IMR-90 (cell line): ENCODE data around the gene FTO. TPM values are rescaled to one million over a fixed set of nuclear protein-coding genes. Genes with fewer than 3 reads are reported as not detected.

Experiments used
- ATAC-seq: fragments of 200-7000 bp; cut with Tn5 transposase; 2 replicates; pipeline ENCODE4 v1.9.1; 2020; ENCODE audit warnings: low read depth, mild to moderate bottlenecking, moderate library complexity
- BruUV-seq: library from RNA; stranded (reverse); fragments of 400-500 nt; replicated peaks from 2 replicates; lab custom pipeline; 2021; lab: Mats Ljungman, UMichigan
- CTCF ChIA-PET: fragments of 300-600 bp; formaldehyde crosslinking; extraction: SDS; loops from one replicate; lab custom pipeline; 2021; ENCODE audit warnings: antibody characterized with exemption; lab: Yijun Ruan, JAX
- POLR2A ChIA-PET: fragments of 300-600 bp; sonication (Branson Sonifier 250); formaldehyde crosslinking; loops from one replicate; lab custom pipeline; 2022; ENCODE audit warnings: antibody characterized with exemption; ENCODE audit not compliant: unreplicated experiment; lab: Charles Lee
- DNase-seq: peaks from one replicate; pipeline ENCODE4 v3.0.0; 2013
- H2AFZ ChIP-seq: replicated peaks from 2 replicates; pipeline ENCODE3; 2013; ENCODE audit warnings: low read length, mild to moderate bottlenecking; ENCODE audit not compliant: poor library complexity
- H2AK5ac ChIP-seq: 2 replicates; pipeline ENCODE4 v1.6.1; 2013; ENCODE audit warnings: low read depth, low read length, inconsistent platforms
- H2AK9ac ChIP-seq: replicated peaks from 2 replicates; pipeline ENCODE3; 2013; ENCODE audit warnings: mild to moderate bottlenecking, low read depth, low read length, moderate library complexity; ENCODE audit not compliant: poor library complexity
- H2BK120ac ChIP-seq: 2 replicates; pipeline ENCODE4 v1.6.1; 2013; ENCODE audit warnings: low read depth, low read length, inconsistent platforms
- H2BK15ac ChIP-seq: 3 replicates; pipeline ENCODE4 v1.6.1; 2013; ENCODE audit warnings: low read depth, low read length, inconsistent platforms
- H2BK20ac ChIP-seq: 2 replicates; pipeline ENCODE4 v1.6.1; 2013; ENCODE audit warnings: low read depth, mild to moderate bottlenecking, inconsistent platforms, low read length, moderate library complexity
- H2BK5ac ChIP-seq: 2 replicates; pipeline ENCODE4 v1.6.1; 2013; ENCODE audit warnings: mild to moderate bottlenecking, low read depth, low read length, inconsistent platforms; ENCODE audit not compliant: poor library complexity, severe bottlenecking
- H3K14ac ChIP-seq: replicated peaks from 2 replicates; pipeline ENCODE4 v1.6.1; 2013; ENCODE audit warnings: low read depth, low read length, inconsistent platforms
- H3K18ac ChIP-seq: 2 replicates; pipeline ENCODE4 v1.6.1; 2013; ENCODE audit warnings: low read depth, low read length, control low read depth
- H3K23ac ChIP-seq: 2 replicates; pipeline ENCODE4 v1.6.1; 2013; ENCODE audit warnings: low read depth, low read length, inconsistent platforms
- H3K27ac ChIP-seq: 2 replicates; pipeline ENCODE4 v1.5.1; 2013; ENCODE audit warnings: mild to moderate bottlenecking, control low read depth, low read length; ENCODE audit not compliant: insufficient read depth
- H3K27me3 ChIP-seq: 2 replicates; pipeline ENCODE4 v1.6.1; 2013; ENCODE audit warnings: low read length; ENCODE audit not compliant: control insufficient read depth, insufficient read depth
- H3K36me3 ChIP-seq: 2 replicates; pipeline ENCODE4 v1.6.1; 2013; ENCODE audit warnings: low read length, mixed read lengths; ENCODE audit not compliant: control insufficient read depth, insufficient read depth
- H3K4ac ChIP-seq: 2 replicates; pipeline ENCODE4 v1.6.1; 2013; ENCODE audit warnings: low read depth, low read length, inconsistent platforms
- H3K4me1 ChIP-seq: 2 replicates; pipeline ENCODE4 v1.6.1; 2013; ENCODE audit warnings: low read length, mixed read lengths; ENCODE audit not compliant: control insufficient read depth, insufficient read depth
- H3K4me2 ChIP-seq: 2 replicates; pipeline ENCODE4 v1.6.1; 2013; ENCODE audit warnings: low read depth, mild to moderate bottlenecking, control low read depth, low read length, moderate library complexity
- H3K4me3 ChIP-seq: 2 replicates; pipeline ENCODE4 v1.5.1; 2013; ENCODE audit warnings: low read depth, mild to moderate bottlenecking, control low read depth, low read length, moderate library complexity; ENCODE audit not compliant: insufficient read depth
- H3K56ac ChIP-seq: 2 replicates; pipeline ENCODE4 v1.6.1; 2013; ENCODE audit warnings: low read length, inconsistent platforms; ENCODE audit not compliant: insufficient read depth; ENCODE audit errors: extremely low read depth
- H3K79me1 ChIP-seq, 2 experiments: 2 replicates each; pipeline ENCODE4 v1.6.1; 2013; ENCODE audit warnings: low read length in 2 of 2, inconsistent platforms in 1 of 2, low read depth in 1 of 2
- H3K9ac ChIP-seq: 2 replicates; pipeline ENCODE4 v1.6.1; 2013; ENCODE audit warnings: low read depth, low read length, control low read depth
- H3K9me1 ChIP-seq: 2 replicates; pipeline ENCODE4 v1.6.1; 2013; ENCODE audit warnings: low read length, inconsistent platforms; ENCODE audit not compliant: insufficient read depth
- H3K9me3 ChIP-seq: 2 replicates; pipeline ENCODE4 v1.6.1; 2013; ENCODE audit warnings: low read length; ENCODE audit not compliant: control insufficient read depth, insufficient read depth
- H4K20me1 ChIP-seq: 2 replicates; pipeline ENCODE4 v1.6.1; 2013; ENCODE audit warnings: low read length, inconsistent platforms; ENCODE audit not compliant: insufficient read depth
- H4K5ac ChIP-seq: 2 replicates; pipeline ENCODE4 v1.6.1; 2013; ENCODE audit warnings: mild to moderate bottlenecking, low read depth, low read length, control low read depth
- H4K8ac ChIP-seq, 2 experiments: 2 replicates each; pipeline ENCODE4 v1.6.1; 2013; ENCODE audit warnings: low read depth in 2 of 2, low read length in 2 of 2, control low read depth in 1 of 2, inconsistent platforms in 1 of 2
- H4K91ac ChIP-seq: 2 replicates; pipeline ENCODE4 v1.6.1; 2013; ENCODE audit warnings: low read depth, low read length, inconsistent platforms; ENCODE audit not compliant: insufficient read depth
- BHLHE40 ChIP-seq: fragments of 150-350 bp; IDR thresholded peaks from 2 replicates; pipeline ENCODE4 v1.6.1; 2016; ENCODE audit warnings: mild to moderate bottlenecking, low read depth, low read length
- CEBPB ChIP-seq: IDR thresholded peaks from 2 replicates; pipeline ENCODE4 v1.6.1; 2012; ENCODE audit warnings: low read depth, low read length, improper control_type of control experiment
- FOS ChIP-seq: fragments of 150-350 bp; IDR thresholded peaks from 2 replicates; pipeline ENCODE4 v1.6.1; 2016; ENCODE audit warnings: low read depth, low read length
- MXI1 ChIP-seq: IDR thresholded peaks from 2 replicates; pipeline ENCODE4 v1.6.1; 2012; ENCODE audit warnings: low read depth, mild to moderate bottlenecking, low read length, moderate library complexity, borderline replicate concordance
- POLR2A ChIP-seq: IDR thresholded peaks from 2 replicates; pipeline ENCODE4 v1.6.1; 2012; ENCODE audit warnings: mild to moderate bottlenecking, low read depth, low read length
- RAD21 ChIP-seq: IDR thresholded peaks from 2 replicates; pipeline ENCODE4 v1.6.1; 2012; ENCODE audit warnings: low read length, improper control_type of control experiment
- RCOR1 ChIP-seq: IDR thresholded peaks from 2 replicates; pipeline ENCODE4 v1.6.1; 2012; ENCODE audit warnings: mild to moderate bottlenecking, low read length, improper control_type of control experiment; ENCODE audit not compliant: insufficient replicate concordance
- RFX5 ChIP-seq: IDR thresholded peaks from 2 replicates; pipeline ENCODE4 v1.8.0; 2012; ENCODE audit warnings: low read depth, mild to moderate bottlenecking, low read length, moderate library complexity
- SMC3 ChIP-seq: fragments of 150-350 bp; IDR thresholded peaks from 2 replicates; pipeline ENCODE4 v1.6.1; 2016; ENCODE audit warnings: low read depth, mild to moderate bottlenecking, antibody characterized with exemption, low read length, moderate library complexity
- dilution Hi-C: fragments of 300-500 bp; cut with HindIII; formaldehyde crosslinking; loops from one replicate; pipeline ENCODE4 v1.14.3; 2018; ENCODE audit warnings: low sequenced_read_pairs; ENCODE audit not compliant: unreplicated experiment
- in situ Hi-C: fragments of 300-500 bp; cut with MboI; formaldehyde crosslinking; loops from 3 replicates; pipeline ENCODE4 v1.14.3; 2019; ENCODE audit warnings: low sequenced_read_pairs, inconsistent platforms, mixed read lengths
- intact Hi-C: fragments of 100-400 bp; cut with micrococcal nuclease; formaldehyde crosslinking; loops from 2 replicates; pipeline ENCODE4 v1.10.0; 2022
- polyA plus RNA-seq, 3 experiments: library from polyadenylated mRNA; depleted of rRNA; stranded (reverse); fragments of >200 nt; gene quantifications; 2 replicates each; pipeline ENCODE4 v1.2.3, GENCODE V29; 2012; ENCODE audit warnings: low replicate concordance in 1 of 3
- total RNA-seq: library from RNA; depleted of rRNA; stranded (reverse); fragments of >200 nt; gene quantifications from 2 replicates; pipeline ENCODE4 v1.2.3, GENCODE V29; 2012
- TF ChIP-seq, protein P1 (sequence below): fragments of 150-350 bp; IDR thresholded peaks from 2 replicates; pipeline ENCODE4 v1.6.1; 2017; ENCODE audit warnings: mild to moderate bottlenecking, antibody characterized with exemption, low read length, low read depth
- TF ChIP-seq, protein P2 (sequence below): fragments of 150-350 bp; IDR thresholded peaks from 2 replicates; pipeline ENCODE4 v1.6.1; 2016; ENCODE audit warnings: low read depth, mild to moderate bottlenecking, low read length, moderate library complexity, borderline replicate concordance

FTO gene
- total and polyA plus RNA-seq, 2 of the 4 experiments (the other 2 are of a cell fraction) = 70.3 to 132 TPM

- H2AK9ac ChIP-seq = no peak overlapping the region
- no peak overlapping the region for H2BK5ac ChIP-seq
- no peak overlapping the region for H3K27ac ChIP-seq
- no peak overlapping the region for H3K56ac ChIP-seq
- ChIA-PET CTCF (no interaction called here), POLR2A (no interaction called here)
- H3K4me1 ChIP-seq = peaks cover 6% of the 10 kb centered on the region
- in situ Hi-C loops = no loop called here
- no peak overlapping the region for H3K4me2 ChIP-seq
- no peak overlapping the region for H2AFZ ChIP-seq
- peaks cover 5% of the 10 kb centered on the region; the same call in 1 of the 2 replicates for H3K9me1 ChIP-seq
- no peak overlapping the region for H2BK120ac ChIP-seq
- H4K20me1 ChIP-seq = peaks cover 3% of the 10 kb centered on the region; the same call in 1 of the 2 replicates
- H3K18ac ChIP-seq = no peak overlapping the region
- H3K14ac ChIP-seq = no peak overlapping the region
- no peak overlapping the region for H3K4ac ChIP-seq
- peaks cover 3% of the 10 kb centered on the region; the same call in 1 of the 2 replicates for H3K36me3 ChIP-seq
- H4K8ac ChIP-seq = no peak overlapping the region
- H3K27me3 ChIP-seq = no peaks in the 10 kb centered on the region
- no peak overlapping the region for H3K23ac ChIP-seq
- no peak overlapping the region for H2BK20ac ChIP-seq
- no peak overlapping the region for H4K5ac ChIP-seq
- H4K91ac ChIP-seq = no peak overlapping the region
- H3K9ac ChIP-seq = no peak overlapping the region
- H3K79me1 ChIP-seq = peaks cover 0 to 19% of the 10 kb centered on the region in 2 experiments; a peak in 2 of 4 replicates
- no peak overlapping the region for H3K4me3 ChIP-seq
- H2AK5ac ChIP-seq = no peak overlapping the region
- no peak for TF ChIP-seq RFX5
- TF ChIP-seq RAD21 = no peak
- no peak for TF ChIP-seq POLR2A
- no peak for TF ChIP-seq RCOR1
- no peak for TF ChIP-seq CEBPB
- TF ChIP-seq MXI1 = no peak
- no peak for TF ChIP-seq BHLHE40
- TF ChIP-seq FOS = no peak
- TF ChIP-seq, protein P1, sequence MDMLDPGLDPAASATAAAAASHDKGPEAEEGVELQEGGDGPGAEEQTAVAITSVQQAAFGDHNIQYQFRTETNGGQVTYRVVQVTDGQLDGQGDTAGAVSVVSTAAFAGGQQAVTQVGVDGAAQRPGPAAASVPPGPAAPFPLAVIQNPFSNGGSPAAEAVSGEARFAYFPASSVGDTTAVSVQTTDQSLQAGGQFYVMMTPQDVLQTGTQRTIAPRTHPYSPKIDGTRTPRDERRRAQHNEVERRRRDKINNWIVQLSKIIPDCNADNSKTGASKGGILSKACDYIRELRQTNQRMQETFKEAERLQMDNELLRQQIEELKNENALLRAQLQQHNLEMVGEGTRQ = no peak
- TF ChIP-seq, protein P2, sequence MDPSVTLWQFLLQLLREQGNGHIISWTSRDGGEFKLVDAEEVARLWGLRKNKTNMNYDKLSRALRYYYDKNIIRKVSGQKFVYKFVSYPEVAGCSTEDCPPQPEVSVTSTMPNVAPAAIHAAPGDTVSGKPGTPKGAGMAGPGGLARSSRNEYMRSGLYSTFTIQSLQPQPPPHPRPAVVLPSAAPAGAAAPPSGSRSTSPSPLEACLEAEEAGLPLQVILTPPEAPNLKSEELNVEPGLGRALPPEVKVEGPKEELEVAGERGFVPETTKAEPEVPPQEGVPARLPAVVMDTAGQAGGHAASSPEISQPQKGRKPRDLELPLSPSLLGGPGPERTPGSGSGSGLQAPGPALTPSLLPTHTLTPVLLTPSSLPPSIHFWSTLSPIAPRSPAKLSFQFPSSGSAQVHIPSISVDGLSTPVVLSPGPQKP = no peak
- TF ChIP-seq SMC3 = no peak
- H3K9me3 ChIP-seq = no peaks in the 10 kb centered on the region
- no TSS peak for BruUV-seq
- ATAC-seq = no peak
- no peak for DNase-seq
- dilution Hi-C loops = no loop called here
- intact Hi-C loops = no loop called here
- H2BK15ac ChIP-seq = no peak overlapping the region
Observed at GRCh38 chr16:53905028-53905427, 201.1 kb downstream of the FTO start.
